Hepatic stellate cell (primary cell): ENCODE measurements around the gene ADARB2.

Experiments
- DNase-seq: peaks from one replicate; pipeline ENCODE4 v3.0.0; 2011; ENCODE audit warnings: low spot score

ADARB2 gene

DNA sequence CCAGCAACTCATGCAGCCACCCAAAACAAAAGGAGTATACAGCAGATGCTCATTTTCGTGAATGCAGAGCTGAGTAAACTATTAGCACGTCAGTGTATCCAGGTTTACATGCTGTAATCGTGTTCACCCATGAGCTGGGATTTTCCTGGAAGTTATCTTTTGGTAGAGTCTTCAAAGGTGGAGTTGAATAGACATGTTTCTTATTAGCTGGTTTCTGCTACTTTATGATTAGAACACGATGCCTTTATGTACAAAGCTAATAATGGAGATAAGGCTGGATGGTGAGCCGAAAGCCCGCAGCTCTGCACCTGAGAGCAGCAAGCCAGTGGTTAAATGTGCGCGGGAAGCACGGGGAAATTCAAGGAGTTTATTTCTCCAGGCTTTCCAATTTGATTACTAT, 123.8 kb downstream of the ADARB2 start:
- DNase-seq: no peak

DNA sequence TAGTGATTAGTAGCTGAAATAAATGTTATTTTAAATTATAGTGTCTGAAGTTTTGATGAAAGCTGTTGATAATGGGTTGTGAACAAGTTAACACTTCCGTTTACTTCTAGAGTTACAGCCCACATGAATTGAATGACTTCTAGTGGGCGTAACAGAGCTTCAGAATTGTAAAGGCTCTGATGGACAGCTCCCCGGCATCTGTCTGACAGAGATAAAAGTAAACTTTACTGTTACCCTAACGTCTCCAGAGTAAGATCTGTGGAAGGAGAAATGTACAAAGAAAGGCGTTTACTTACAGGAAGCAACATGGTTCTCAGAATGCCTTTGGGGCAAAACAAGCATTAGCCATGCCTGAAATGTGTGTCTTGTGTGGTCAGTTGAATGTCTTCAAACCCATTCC, 124.4 kb downstream of the ADARB2 start:
- no peak for DNase-seq

DNA sequence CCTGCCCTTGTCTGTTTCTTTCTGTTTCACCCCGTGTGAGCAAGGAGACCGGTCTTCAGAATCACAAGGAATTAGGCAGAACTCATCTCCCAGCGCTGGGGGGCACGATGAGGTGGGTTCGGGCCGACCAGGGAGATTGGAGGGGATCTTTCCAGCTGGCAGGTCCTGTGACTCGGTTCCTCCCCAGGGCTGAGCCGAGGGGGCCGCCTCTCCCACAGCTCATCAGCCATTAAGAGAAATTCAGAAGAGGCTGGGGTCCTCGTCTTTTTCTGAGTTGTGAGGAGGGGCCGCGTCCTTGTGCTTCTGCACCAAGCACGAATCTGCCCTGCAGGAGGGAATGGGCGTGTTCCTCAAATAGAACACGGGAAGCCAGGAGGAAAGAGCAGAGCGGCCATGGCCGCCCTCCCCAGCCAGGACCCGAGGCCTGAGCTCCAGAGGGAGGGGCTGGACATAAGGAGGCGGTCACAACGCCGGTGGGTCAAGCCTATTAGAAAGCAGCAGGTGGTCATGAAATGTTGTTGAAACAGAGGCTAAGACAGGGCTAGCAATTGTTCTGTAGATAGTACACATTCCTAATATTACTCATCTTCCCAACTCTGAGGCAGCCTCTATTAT, 125.3 kb downstream of the ADARB2 start:
- DNase-seq: no peak

- DNase-seq: no peak
Measured at GRCh38 chr10:1610986-1611770, 126.1 kb downstream of the ADARB2 start.

DNA sequence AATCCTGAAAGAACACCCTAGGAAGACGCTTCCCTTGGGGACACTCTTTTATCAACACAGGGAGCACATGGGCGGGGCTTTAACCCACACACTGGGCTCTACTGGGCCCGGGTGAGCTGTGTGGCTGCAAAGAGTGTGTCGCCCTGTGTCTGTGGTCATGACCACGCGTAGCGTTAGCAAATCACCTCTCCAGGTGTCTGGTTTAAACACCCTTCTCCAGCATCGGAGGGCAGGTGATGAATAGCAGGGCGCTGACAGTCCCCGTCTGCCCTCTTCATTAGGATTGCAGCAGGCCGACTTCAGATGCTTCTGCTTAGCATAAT, 127.7 kb downstream of the ADARB2 start:
- DNase-seq: no peak

DNA sequence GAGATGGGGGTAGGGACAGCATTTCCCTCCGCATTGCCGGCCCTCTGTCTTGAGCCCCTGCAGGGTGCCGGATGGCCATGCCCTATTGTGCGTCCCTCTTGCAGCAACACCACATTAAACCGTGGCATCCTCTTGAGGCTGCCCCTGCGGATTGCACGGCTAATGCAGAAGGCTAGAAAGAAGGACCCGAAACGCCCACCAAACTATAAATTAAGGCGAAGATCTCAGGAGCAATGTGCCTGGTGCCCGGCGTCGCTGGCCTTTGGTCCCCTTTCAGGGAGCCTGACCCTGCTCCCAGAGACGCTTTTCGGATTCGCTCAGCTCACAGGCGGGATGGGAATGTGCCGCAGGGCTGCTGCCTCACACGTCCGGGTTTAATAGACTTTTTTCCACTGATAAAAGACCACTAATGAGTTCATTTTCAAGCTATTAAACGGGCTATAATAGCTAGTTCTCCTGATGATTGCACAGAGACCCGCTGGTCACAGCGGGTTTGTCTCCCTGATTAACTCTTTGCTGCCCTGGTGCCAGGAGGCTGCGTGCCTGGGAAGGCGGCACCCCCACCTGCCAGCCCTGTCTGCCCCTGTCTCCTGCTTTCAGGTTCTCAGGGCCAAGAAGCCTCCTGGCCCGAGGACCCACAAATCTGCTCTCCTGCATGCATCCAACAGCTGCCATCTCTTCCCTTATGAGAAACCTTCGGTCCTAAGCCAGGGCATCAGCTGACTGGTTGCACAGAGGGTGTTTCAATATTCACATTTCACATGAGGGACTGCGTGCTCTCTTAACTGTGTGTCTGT, 128.3 kb downstream of the ADARB2 start:
- DNase-seq: no peak

GRCh38 chr10:1608408-1608807, 128.9 kb downstream of the ADARB2 start:
- DNase-seq: no peak

DNA sequence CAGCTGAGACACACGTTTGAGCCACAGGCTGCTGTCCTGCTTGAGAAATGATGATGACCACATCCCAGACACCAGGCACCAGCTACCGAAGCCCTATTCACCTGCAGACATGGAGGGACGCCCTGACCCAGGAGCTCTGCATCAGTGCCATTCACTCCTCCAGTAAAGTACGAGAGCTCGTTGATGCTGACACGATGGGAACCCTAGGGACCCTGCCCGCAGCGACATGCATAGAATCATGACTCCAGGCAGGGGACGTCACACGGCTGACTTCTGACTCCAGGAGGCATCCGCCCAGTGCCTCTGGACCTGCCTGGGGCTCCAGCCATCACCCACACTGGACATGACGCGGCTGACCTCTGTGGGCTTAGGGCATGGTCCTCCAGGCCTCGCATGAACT, 129.9 kb downstream of the ADARB2 start:
- DNase-seq: no peak

GRCh38 chr10:1605999-1606940, 131.1 kb downstream of the ADARB2 start:
- no peak for DNase-seq

DNA sequence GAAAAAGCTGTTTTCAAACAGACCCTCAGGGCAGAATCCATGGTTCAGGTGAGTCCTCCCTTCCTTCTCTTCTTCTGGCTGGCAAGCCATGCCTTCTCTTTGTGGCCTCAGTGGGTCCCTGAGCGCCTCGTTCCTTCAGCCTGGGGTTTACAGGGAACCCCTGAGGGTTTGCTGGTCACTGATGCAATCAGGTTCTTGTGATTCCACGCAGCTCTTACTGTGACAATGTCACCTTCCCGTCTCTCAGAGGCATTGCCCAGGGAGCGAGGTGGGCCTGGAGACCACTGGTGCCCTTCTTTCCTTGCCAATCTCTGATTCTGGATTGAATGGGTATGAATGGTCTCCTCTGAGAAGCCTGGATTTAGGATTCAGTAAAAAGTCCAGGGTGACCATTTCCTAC, 132.2 kb downstream of the ADARB2 start:
- no peak for DNase-seq

- no peak for DNase-seq
Measured at GRCh38 chr10:1604246-1604645, 133.1 kb downstream of the ADARB2 start.

DNA sequence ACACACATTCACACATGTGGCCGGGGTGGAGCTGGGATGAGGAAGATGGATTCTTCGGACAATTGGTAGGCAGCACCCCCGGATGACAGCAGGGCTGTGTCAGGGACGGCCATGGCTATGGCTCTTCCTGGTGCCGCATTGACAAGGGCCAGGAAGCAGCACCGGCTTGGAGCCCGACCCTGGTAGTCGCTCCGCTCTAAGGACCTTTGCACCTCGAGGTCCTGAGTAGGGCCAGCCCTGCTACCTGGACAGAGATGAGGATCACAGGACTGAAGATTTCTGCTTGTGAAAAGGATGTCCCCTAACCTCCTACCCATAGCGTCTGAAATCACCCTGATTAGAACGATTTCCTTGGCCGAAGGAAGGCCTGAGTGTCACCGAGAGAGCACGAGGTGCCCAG, 134.1 kb downstream of the ADARB2 start:
- no peak for DNase-seq

GRCh38 chr10:1602037-1602484, 135.3 kb downstream of the ADARB2 start:
- no peak for DNase-seq

GRCh38 chr10:1601406-1601805, 135.9 kb downstream of the ADARB2 start:
- no peak for DNase-seq

GRCh38 chr10:1600861-1601260, 136.5 kb downstream of the ADARB2 start:
- DNase-seq: no peak

DNA sequence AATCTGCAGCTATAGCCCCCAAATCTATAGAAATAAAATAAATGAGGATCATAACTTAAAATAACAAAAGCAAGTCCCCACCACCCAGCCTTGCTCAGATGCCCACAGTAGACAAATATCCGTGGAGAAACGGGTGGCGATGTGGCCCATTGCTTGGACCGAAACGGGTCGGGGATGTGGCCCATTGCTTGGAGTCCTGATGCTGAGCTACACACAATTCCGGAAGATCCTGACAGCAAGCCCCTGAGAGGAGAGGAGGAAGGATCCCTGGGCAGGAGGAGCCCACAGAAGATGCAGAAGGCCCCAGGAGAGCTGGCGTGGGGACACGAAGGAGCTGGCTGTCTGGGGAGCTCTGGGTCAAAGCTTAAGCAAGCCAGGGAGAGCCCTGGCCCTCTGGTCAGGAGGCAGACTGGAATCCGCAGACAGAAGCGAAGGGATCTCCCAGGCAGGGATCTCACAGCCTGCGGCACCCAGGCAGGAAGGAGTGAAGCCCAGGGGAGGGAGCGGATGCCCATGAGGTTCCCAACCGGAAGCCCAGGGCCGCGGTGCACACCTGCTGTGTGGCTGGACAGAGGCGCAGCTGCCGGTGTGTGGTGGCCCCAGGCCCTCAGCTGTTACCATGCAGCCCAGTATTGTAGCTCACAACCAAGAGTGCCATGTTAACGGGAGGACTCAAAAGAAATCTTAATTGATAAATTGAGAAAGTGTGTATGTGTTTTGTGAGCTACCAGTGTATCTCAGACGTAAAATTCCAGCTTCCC, 138.8 kb downstream of the ADARB2 start:
- DNase-seq: no peak

GRCh38 chr10:1597370-1598146, 139.8 kb downstream of the ADARB2 start:
- DNase-seq: no peak

GRCh38 chr10:1596482-1597099, 140.7 kb downstream of the ADARB2 start:
- DNase-seq: no peak

- no peak for DNase-seq
Measured at GRCh38 chr10:1595726-1596125, 141.6 kb downstream of the ADARB2 start.

- no peak for DNase-seq
Measured at GRCh38 chr10:1595242-1595600, 142.1 kb downstream of the ADARB2 start.
